ENCODE measurements around the gene KHK.

The KHK gene

GRCh38 chr2:27148801-27149439 lies 62.3 kb downstream of the KHK start, which contains the start of gene TCF23:
TSS of gene TCF23 (plus strand) at chr2:27149004. CDS start at chr2:27149134, 130 bp downstream.
- Histone ChIP-seq H3K27me3 (ENCODE audit: low read depth, low read length) (no peaks in the 10 kb centered on the region), H2AFZ (ENCODE audit: low read depth, low read length) (no peak within 1 kb of the TSS), H3K9me3 (ENCODE audit: insufficient read depth, low read length) (no peaks in the 10 kb centered on the region), H3K79me2 (ENCODE audit: low read length) (no peaks in the 10 kb centered on the region), H3K4me1 (ENCODE audit: low read length) (peaks cover 17% of the 10 kb centered on the region), H3K4me3 (ENCODE audit: low read length) (no peak within 1 kb of the TSS), H3K4me2 (ENCODE audit: low read length) (no peak within 1 kb of the TSS), H3K36me3 (replicated peaks; ENCODE audit: low read depth, low read length) (no peaks in the 10 kb centered on the region), H3K9ac (ENCODE audit: low read length) (no peak within 1 kb of the TSS), H3K27ac (ENCODE audit: low read length) (no peak within 1 kb of the TSS), H4K20me1 (ENCODE audit: insufficient read depth, low read length) (no peaks in the 10 kb centered on the region)
- TF ChIP-seq EZH2phosphoT487 (IDR thresholded peaks at IDR 0.05; ENCODE audit: low read depth): no peak
- no peak for TF ChIP-seq CTCF (IDR thresholded peaks at IDR 0.05; ENCODE audit: low read depth, low read length)

- H3K36me3 ChIP-seq (replicated peaks; ENCODE audit: low read depth, low read length): no peaks in the 10 kb centered on the region
- H3K79me2 ChIP-seq (ENCODE audit: low read length): no peaks in the 10 kb centered on the region
- TF ChIP-seq CTCF (IDR thresholded peaks at IDR 0.05; ENCODE audit: low read depth, low read length) (no peak), EZH2phosphoT487 (IDR thresholded peaks at IDR 0.05; ENCODE audit: low read depth) (no peak)
- H3K27me3 ChIP-seq (ENCODE audit: low read depth, low read length): no peaks in the 10 kb centered on the region
- H3K4me2 ChIP-seq (ENCODE audit: low read length): no peak overlapping the region
- no peaks in the 10 kb centered on the region for H3K9me3 ChIP-seq (ENCODE audit: insufficient read depth, low read length)
- no peak overlapping the region for H3K27ac ChIP-seq (ENCODE audit: low read length)
- no peak overlapping the region for H3K4me3 ChIP-seq (ENCODE audit: low read length)
- H3K4me1 ChIP-seq (ENCODE audit: low read length): peaks cover 17% of the 10 kb centered on the region
- no peak overlapping the region for H3K9ac ChIP-seq (ENCODE audit: low read length)
- H4K20me1 ChIP-seq (ENCODE audit: insufficient read depth, low read length): no peaks in the 10 kb centered on the region
- H2AFZ ChIP-seq (ENCODE audit: low read depth, low read length): no peak overlapping the region
Measured at GRCh38 chr2:27149570-27150405, 63.2 kb downstream of the KHK start.
